HG03196 (cell line): ENCODE results near the gene KLC1.

Experiments
- ATAC-seq: cut with Tn5 transposase; IDR thresholded peaks from one replicate; pipeline ENCODE4 v1.9.1; 2021; ENCODE audit not compliant: unreplicated experiment

The KLC1 gene

GRCh38 chr14:103733651-103734050 lies 104.6 kb downstream of the KLC1 start:
- no peak for ATAC-seq

GRCh38 chr14:103734081-103734888 lies 105.3 kb downstream of the KLC1 start:
- ATAC-seq = no peak

GRCh38 chr14:103735022-103735421 lies 106.0 kb downstream of the KLC1 start:
- ATAC-seq = no peak

GRCh38 chr14:103735439-103735814 lies 106.4 kb downstream of the KLC1 start:
- ATAC-seq = no peak

- ATAC-seq = no peak
Observed at GRCh38 chr14:103735815-103736545, 107.0 kb downstream of the KLC1 start.

GRCh38 chr14:103736546-103737431 lies 107.8 kb downstream of the KLC1 start:
- no peak for ATAC-seq

- ATAC-seq = no peak
Observed at GRCh38 chr14:103737432-103738045, 108.5 kb downstream of the KLC1 start.

- ATAC-seq = no peak
Observed at GRCh38 chr14:103738166-103738565, 109.2 kb downstream of the KLC1 start.

GRCh38 chr14:103738701-103739451 lies 109.9 kb downstream of the KLC1 start:
- ATAC-seq = no peak

GRCh38 chr14:103739466-103739792 lies 110.4 kb downstream of the KLC1 start:
- no peak for ATAC-seq

- no peak for ATAC-seq
Observed at GRCh38 chr14:103739793-103740501, 110.9 kb downstream of the KLC1 start.

- ATAC-seq = no peak
Observed at GRCh38 chr14:103740991-103741689, 112.1 kb downstream of the KLC1 start.

- no peak for ATAC-seq
Observed at GRCh38 chr14:103741876-103742275, 112.9 kb downstream of the KLC1 start.

- ATAC-seq = no peak
Observed at GRCh38 chr14:103742499-103743255, 113.7 kb downstream of the KLC1 start.

GRCh38 chr14:103743691-103744090 lies 114.7 kb downstream of the KLC1 start:
- ATAC-seq = no peak

- ATAC-seq = no peak
Observed at GRCh38 chr14:103744621-103745395, 115.8 kb downstream of the KLC1 start.

GRCh38 chr14:103745424-103745823 lies 116.4 kb downstream of the KLC1 start:
- ATAC-seq = no peak

- no peak for ATAC-seq
Observed at GRCh38 chr14:103746701-103747100, 117.7 kb downstream of the KLC1 start.
